ENCODE measurements around the gene CCNK.

The CCNK gene

DNA sequence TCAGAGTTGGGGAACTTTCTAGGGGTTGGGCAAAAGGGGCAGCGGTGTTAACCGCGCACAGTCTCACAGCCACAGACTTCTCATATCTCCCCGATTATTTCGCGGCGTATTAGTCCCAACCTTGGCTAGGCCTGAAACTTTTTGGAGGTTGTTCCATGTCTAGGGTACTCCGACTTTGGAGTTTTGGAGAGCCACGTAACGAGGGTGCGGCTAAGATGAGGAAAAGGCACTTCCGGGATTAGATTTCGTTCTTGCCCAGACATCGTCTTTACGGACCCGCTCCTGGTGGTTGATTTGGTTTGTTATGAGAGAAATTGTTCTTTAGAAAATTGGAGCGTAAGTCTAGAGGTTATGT, 513 bp downstream of the CCNK start:
- H3K4me1 ChIP-seq, result no peaks in the 10 kb centered on the region
- DNase-seq, result no peak
- H3K4me3 ChIP-seq (ENCODE audit: low read depth, low read length), result peak overlapping the region; percentile 98
- H3K36me3 ChIP-seq, result no peaks in the 10 kb centered on the region
- no peaks in the 10 kb centered on the region for H3K9me3 ChIP-seq
- no peaks in the 10 kb centered on the region for H3K27me3 ChIP-seq
- TF ChIP-seq, protein P1, sequence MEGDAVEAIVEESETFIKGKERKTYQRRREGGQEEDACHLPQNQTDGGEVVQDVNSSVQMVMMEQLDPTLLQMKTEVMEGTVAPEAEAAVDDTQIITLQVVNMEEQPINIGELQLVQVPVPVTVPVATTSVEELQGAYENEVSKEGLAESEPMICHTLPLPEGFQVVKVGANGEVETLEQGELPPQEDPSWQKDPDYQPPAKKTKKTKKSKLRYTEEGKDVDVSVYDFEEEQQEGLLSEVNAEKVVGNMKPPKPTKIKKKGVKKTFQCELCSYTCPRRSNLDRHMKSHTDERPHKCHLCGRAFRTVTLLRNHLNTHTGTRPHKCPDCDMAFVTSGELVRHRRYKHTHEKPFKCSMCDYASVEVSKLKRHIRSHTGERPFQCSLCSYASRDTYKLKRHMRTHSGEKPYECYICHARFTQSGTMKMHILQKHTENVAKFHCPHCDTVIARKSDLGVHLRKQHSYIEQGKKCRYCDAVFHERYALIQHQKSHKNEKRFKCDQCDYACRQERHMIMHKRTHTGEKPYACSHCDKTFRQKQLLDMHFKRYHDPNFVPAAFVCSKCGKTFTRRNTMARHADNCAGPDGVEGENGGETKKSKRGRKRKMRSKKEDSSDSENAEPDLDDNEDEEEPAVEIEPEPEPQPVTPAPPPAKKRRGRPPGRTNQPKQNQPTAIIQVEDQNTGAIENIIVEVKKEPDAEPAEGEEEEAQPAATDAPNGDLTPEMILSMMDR (IDR thresholded peaks at IDR 0.05; ENCODE audit: low read depth, low read length), result no peak

DNA sequence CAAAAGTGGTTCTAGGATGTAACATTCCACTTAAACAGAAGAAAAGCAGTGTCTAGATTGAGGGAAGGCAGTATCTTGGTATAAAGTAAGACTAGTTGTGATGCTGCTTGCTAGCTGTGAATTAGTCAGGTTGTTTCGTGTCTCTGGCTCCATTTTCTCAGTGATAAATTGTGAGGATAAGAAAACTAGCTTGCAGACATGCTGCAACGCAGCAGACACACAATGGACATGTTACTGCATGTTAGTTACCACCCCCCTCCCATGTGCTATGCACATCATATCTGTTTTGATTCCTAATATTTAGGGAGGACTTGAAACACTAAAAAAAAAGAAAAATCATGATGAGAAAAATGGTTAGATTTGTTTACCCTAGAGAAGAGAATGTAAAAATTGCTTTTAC, 2.9 kb downstream of the CCNK start:
- H3K4me3 ChIP-seq (ENCODE audit: low read depth, low read length), result no peak overlapping the region
- no peak for DNase-seq

DNA sequence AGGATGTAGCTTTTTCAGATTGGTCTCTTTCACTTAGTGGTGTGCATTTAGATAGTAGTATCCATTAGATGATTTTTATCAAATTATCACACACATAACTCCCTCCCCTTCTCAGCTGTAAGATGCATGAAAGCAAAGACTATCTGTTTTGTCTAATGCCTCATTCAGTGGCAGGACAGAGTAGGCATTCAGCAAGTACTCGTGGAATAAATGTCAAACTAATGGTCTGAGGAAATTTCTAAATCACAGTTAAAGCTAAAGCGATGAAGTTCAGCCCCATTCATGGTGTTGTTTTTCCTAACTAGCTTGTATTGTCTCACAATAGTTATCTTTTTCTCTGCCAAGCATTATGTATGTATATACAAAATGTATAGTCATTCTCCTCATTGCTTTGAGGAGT, 16.1 kb downstream of the CCNK start:
- peaks cover 59% of the 10 kb centered on the region for H3K36me3 ChIP-seq
- no peak for DNase-seq

More for the DNA sequence above, 2.9 kb downstream of the CCNK start:
- Histone ChIP-seq H3K36me3 (no peaks in the 10 kb centered on the region), H3K9me3 (no peaks in the 10 kb centered on the region), H3K27me3 (no peaks in the 10 kb centered on the region), H3K4me1 (no peaks in the 10 kb centered on the region)
- TF ChIP-seq, protein P1 (IDR thresholded peaks at IDR 0.05; ENCODE audit: low read depth, low read length), result no peak

DNA sequence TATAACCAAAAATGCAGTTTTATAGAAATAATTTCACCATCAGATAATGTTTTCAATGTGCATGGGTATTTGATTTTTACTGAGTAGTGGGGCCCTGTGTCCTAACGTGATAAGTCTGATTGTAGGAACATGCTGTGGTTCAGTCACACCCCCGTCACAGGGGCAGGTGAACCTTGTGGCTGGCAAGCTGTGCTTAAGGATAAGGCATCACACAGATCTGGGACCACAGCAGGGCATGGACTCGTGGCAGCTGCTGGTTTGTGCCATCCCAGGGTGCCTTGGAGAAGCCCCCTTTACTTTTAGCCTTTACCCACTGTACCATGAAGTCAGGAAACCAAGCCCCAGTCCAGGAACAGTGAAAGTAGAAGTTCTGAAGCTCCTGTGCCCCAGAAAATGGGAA, 16.7 kb downstream of the CCNK start:
- Histone ChIP-seq H3K4me1 (no peaks in the 10 kb centered on the region), H3K27me3 (no peaks in the 10 kb centered on the region), H3K9me3 (no peaks in the 10 kb centered on the region), H3K36me3 (peaks cover 65% of the 10 kb centered on the region), H3K4me3 (ENCODE audit: low read depth, low read length) (no peak overlapping the region)
- no peak for DNase-seq
- TF ChIP-seq, protein P1 (IDR thresholded peaks at IDR 0.05; ENCODE audit: low read depth, low read length), result no peak

More for the DNA sequence above, 16.1 kb downstream of the CCNK start:
- Histone ChIP-seq H3K4me1 (no peaks in the 10 kb centered on the region), H3K4me3 (ENCODE audit: low read depth, low read length) (no peak overlapping the region), H3K27me3 (no peaks in the 10 kb centered on the region), H3K9me3 (no peaks in the 10 kb centered on the region)
- TF ChIP-seq, protein P1 (IDR thresholded peaks at IDR 0.05; ENCODE audit: low read depth, low read length), result no peak

DNA sequence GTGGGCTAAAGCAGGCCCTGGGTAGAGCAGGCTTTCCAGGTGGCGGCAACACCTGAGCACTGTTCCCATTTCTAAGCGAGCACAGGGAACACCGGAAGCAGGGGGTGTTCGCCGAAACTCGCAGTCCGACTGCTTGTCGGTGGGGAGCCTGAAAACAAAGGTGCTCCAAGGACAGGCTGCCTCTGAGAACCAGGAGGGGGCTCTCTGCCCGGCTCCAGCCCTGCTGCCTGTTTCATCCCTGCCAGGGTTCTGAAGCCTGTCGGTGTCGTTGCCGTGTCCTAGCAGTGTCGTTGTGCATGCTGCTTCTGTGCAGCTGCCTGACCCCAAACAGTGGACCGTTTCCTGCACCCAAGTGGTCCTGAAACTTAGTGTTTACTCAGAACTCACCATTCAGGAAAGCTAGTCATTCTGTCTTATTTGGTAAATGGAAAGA, 21.8 kb downstream of the CCNK start:
- DNase-seq, result no peak
- TF ChIP-seq, protein P1 (IDR thresholded peaks at IDR 0.05; ENCODE audit: low read depth, low read length), result 0 out of 2 replicates have a peak, but pooled peaks have one; percentile 3
- no peaks in the 10 kb centered on the region for H3K27me3 ChIP-seq
- H3K4me3 ChIP-seq (ENCODE audit: low read depth, low read length), result no peak overlapping the region
- peaks cover 82% of the 10 kb centered on the region for H3K36me3 ChIP-seq
- H3K4me1 ChIP-seq, result no peaks in the 10 kb centered on the region
- H3K9me3 ChIP-seq, result no peaks in the 10 kb centered on the region

DNA sequence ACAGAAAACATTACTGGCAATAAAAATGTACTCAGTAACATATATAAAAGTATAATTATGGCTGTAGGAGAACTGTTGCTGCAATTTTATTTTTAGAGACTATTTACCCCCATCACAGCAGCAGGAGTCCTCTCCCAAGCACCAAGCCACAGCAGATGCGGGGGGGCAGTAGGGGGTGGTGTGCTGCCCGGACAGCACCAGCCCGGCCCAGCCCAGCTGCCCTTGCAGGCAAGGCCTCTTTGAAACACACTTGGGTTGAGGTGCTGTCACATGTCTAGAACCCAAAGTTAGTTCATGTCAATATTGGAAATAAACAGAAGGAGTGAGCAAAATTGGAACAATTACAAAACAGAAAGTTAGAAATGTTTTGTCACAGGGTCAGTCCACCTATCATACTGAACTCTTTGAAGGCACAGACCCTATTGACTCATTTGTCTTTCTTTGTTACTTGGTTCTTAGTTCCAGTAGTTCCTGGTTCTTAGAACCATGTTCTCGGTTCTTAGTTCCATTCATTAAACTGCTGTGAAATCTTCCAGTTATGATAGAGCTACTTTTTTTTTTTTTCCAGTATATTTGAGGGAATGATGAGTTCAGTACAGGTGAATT, 22.7 kb downstream of the CCNK start:
- TF ChIP-seq, protein P1 (IDR thresholded peaks at IDR 0.05; ENCODE audit: low read depth, low read length), result no peak
- Histone ChIP-seq H3K4me1 (no peaks in the 10 kb centered on the region), H3K27me3 (no peaks in the 10 kb centered on the region), H3K9me3 (no peaks in the 10 kb centered on the region), H3K4me3 (ENCODE audit: low read depth, low read length) (no peak overlapping the region), H3K36me3 (peaks cover 87% of the 10 kb centered on the region)
- DNase-seq, result no peak

Data from BE2C (cell line).